ENCODE results near the gene ZKSCAN3.
"Not testable (repeated sequence)": the region's sequence is repeated elsewhere in the genome, so short reads cannot be mapped to it uniquely, and the experiment has no call there.

Gene ZKSCAN3

GRCh38 chr6:28349892-28350737 is at the start of gene ZKSCAN3:
ZKSCAN3 (plus strand) TSS chr6:28349947; CDS start chr6:28359587, 9,640 bp downstream.
- peak; percentile 67 for DNase-seq

- DNase-seq: no peak
These were observed 46.2 kb upstream of the ZKSCAN3 start for GRCh38 chr6:28303570-28303969.

- DNase-seq: not testable (repeated sequence)
These were observed 43.4 kb upstream of the ZKSCAN3 start for GRCh38 chr6:28306363-28306762.

GRCh38 chr6:28311139-28311823 is 38.5 kb upstream of the ZKSCAN3 start:
- DNase-seq: no peak

GRCh38 chr6:28312939-28313338 is 36.8 kb upstream of the ZKSCAN3 start:
- DNase-seq: no peak

GRCh38 chr6:28315628-28316027 is 34.1 kb upstream of the ZKSCAN3 start:
- DNase-seq: no peak

- DNase-seq: not testable (repeated sequence)
These were observed 31.9 kb upstream of the ZKSCAN3 start for GRCh38 chr6:28317866-28318265.

GRCh38 chr6:28322661-28323060 is 27.1 kb upstream of the ZKSCAN3 start:
- no peak for DNase-seq

GRCh38 chr6:28323813-28324424 is 25.8 kb upstream of the ZKSCAN3 start:
- DNase-seq: no peak

GRCh38 chr6:28326371-28326948 is 23.3 kb upstream of the ZKSCAN3 start:
- no peak for DNase-seq

GRCh38 chr6:28330041-28330440 is 19.7 kb upstream of the ZKSCAN3 start:
- DNase-seq: no peak

GRCh38 chr6:28333047-28333446 is 16.7 kb upstream of the ZKSCAN3 start:
- DNase-seq: no peak

GRCh38 chr6:28333599-28334018 is 16.1 kb upstream of the ZKSCAN3 start:
- DNase-seq: no peak

- no peak for DNase-seq
These were observed 15.3 kb upstream of the ZKSCAN3 start for GRCh38 chr6:28334286-28335039.

GRCh38 chr6:28335040-28335563 is 14.6 kb upstream of the ZKSCAN3 start:
- no peak for DNase-seq

GRCh38 chr6:28335564-28336283 is 14.0 kb upstream of the ZKSCAN3 start, which contains the start of gene ZSCAN31:
ZSCAN31 (minus strand) TSS chr6:28336148; CDS start chr6:28329683, 6,465 bp downstream.
- DNase-seq: peak; percentile 96

GRCh38 chr6:28336284-28337120 is 13.2 kb upstream of the ZKSCAN3 start:
- DNase-seq: no peak

- DNase-seq: no peak
These were observed 12.6 kb upstream of the ZKSCAN3 start for GRCh38 chr6:28337121-28337520.

GRCh38 chr6:28340310-28341095 is 9.2 kb upstream of the ZKSCAN3 start:
- no peak for DNase-seq
